BJ (cell line): ENCODE results near the gene U2AF2. TPM values are rescaled to one million over a fixed set of nuclear protein-coding genes. Genes with fewer than 3 reads are reported as not detected.

Experiments
- CTCF ChIA-PET: fragments of 350-600 bp; formaldehyde crosslinking; extraction: SDS; loops from one replicate; lab custom pipeline; 2021; ENCODE audit warnings: antibody characterized with exemption, inconsistent platforms; lab: Yijun Ruan, JAX
- POLR2A ChIA-PET: fragments of 300-600 bp; sonication (Branson Sonifier 250); formaldehyde crosslinking; extraction: SDS; loops from one replicate; lab custom pipeline; 2021; ENCODE audit warnings: antibody characterized with exemption; lab: Charles Lee
- DNase-seq: peaks from one replicate; pipeline ENCODE4 v3.0.0-alpha.2; 2011; ENCODE audit warnings: low read depth
- H3K27me3 ChIP-seq: 2 replicates; pipeline ENCODE4 v1.6.0; 2011; ENCODE audit warnings: low read length; ENCODE audit not compliant: control insufficient read depth, insufficient read depth
- H3K36me3 ChIP-seq: 2 replicates; pipeline ENCODE4 v1.5.1; 2011; ENCODE audit warnings: low read length; ENCODE audit not compliant: control insufficient read depth, insufficient read depth
- H3K4me3 ChIP-seq: 2 replicates; pipeline ENCODE4 v1.5.1; 2011; ENCODE audit warnings: low read depth, mild to moderate bottlenecking, control low read depth, low read length
- CTCF ChIP-seq: IDR thresholded peaks from 2 replicates; pipeline ENCODE4 v1.5.1; 2011; ENCODE audit warnings: low read depth, mild to moderate bottlenecking, control low read depth, inconsistent platforms, low read length, moderate library complexity; ENCODE audit not compliant: insufficient read depth
- polyA plus RNA-seq: library from polyadenylated mRNA; depleted of rRNA; stranded (reverse); fragments of >200 nt; gene quantifications from 2 replicates; pipeline ENCODE4 v1.2.3, GENCODE V29; 2011

U2AF2 gene
- polyA plus RNA-seq, 1 experiment, result 170 TPM

- DNase-seq, result peak; percentile 67
- no peak for TF ChIP-seq CTCF
- ChIA-PET POLR2A (no interaction called here), CTCF (no interaction called here)
- peaks cover 22% of the 10 kb centered on the region for H3K36me3 ChIP-seq
- H3K27me3 ChIP-seq, result no peaks in the 10 kb centered on the region
- H3K4me3 ChIP-seq, result peak within 1 kb of the TSS; percentile 86
Measured at GRCh38 chr19:55674841-55675660, 20.2 kb downstream of the U2AF2 start, which contains the start of gene EPN1. Gene EPN1, plus strand, starts transcription at chr19:55675226. Its CDS starts 3,402 bp downstream, at chr19:55678628.

GRCh38 chr19:55675661-55676354, 21.0 kb downstream of the U2AF2 start:
- H3K4me3 ChIP-seq, result peak overlapping the region; percentile 86
- DNase-seq, result no peak
- H3K36me3 ChIP-seq, result peaks cover 24% of the 10 kb centered on the region
- CTCF ChIA-PET, result no interaction called here
- no peak for TF ChIP-seq CTCF
- POLR2A ChIA-PET, result no interaction called here
- no peaks in the 10 kb centered on the region for H3K27me3 ChIP-seq

GRCh38 chr19:55676383-55676782, 21.5 kb downstream of the U2AF2 start:
- Histone ChIP-seq H3K4me3 (peak overlapping the region; percentile 86), H3K27me3 (no peaks in the 10 kb centered on the region), H3K36me3 (peaks cover 26% of the 10 kb centered on the region)
- DNase-seq, result no peak
- 0 out of 2 replicates have a peak, but pooled peaks have one; percentile 7 for TF ChIP-seq CTCF
- CTCF ChIA-PET, result no interaction called here
- POLR2A ChIA-PET, result no interaction called here

GRCh38 chr19:55676889-55677505, 22.2 kb downstream of the U2AF2 start:
- no peak overlapping the region for H3K4me3 ChIP-seq
- H3K27me3 ChIP-seq, result no peaks in the 10 kb centered on the region
- ChIA-PET POLR2A (interaction anchor here (0.6 kb wide), 1 partner anchor 53 kb away, joined by 5 read pairs; the partner anchor contains the start of gene ZNF784), CTCF (no interaction called here)
- no peak for TF ChIP-seq CTCF
- no peak for DNase-seq
- H3K36me3 ChIP-seq, result peaks cover 27% of the 10 kb centered on the region
